Osteoblast (primary cell): ENCODE results near the gene GLIPR1L1. TPM values are rescaled to one million over a fixed set of nuclear protein-coding genes. Genes with fewer than 3 reads are reported as not detected.

ENCODE experiments used
- DNase-seq: peaks from one replicate; pipeline ENCODE4 v3.0.0; 2011; ENCODE audit warnings: low spot score, mixed read lengths; ENCODE audit not compliant: insufficient read length; ENCODE audit errors: missing footprints
- H2AFZ ChIP-seq: 2 replicates; pipeline ENCODE4 v1.6.0; 2011; ENCODE audit warnings: mild to moderate bottlenecking, low read length
- H3K27ac ChIP-seq: 2 replicates; pipeline ENCODE4 v1.5.1; 2011; ENCODE audit warnings: mild to moderate bottlenecking, low read depth, low read length, moderate library complexity
- H3K27me3 ChIP-seq: 2 replicates; pipeline ENCODE4 v1.6.0; 2012; ENCODE audit warnings: mild to moderate bottlenecking, control low read depth, inconsistent platforms, low read length, moderate library complexity; ENCODE audit not compliant: insufficient read depth
- H3K36me3 ChIP-seq: 2 replicates; pipeline ENCODE4 v1.5.1; 2011; ENCODE audit warnings: mild to moderate bottlenecking, low read length, control low read depth, moderate library complexity; ENCODE audit not compliant: insufficient read depth
- H3K4me1 ChIP-seq: 2 replicates; pipeline ENCODE4 v1.5.1; 2011; ENCODE audit warnings: mild to moderate bottlenecking, low read length, control low read depth, moderate library complexity; ENCODE audit not compliant: insufficient read depth
- H3K4me2 ChIP-seq: 2 replicates; pipeline ENCODE4 v1.6.0; 2011; ENCODE audit warnings: mild to moderate bottlenecking, low read length; ENCODE audit not compliant: insufficient read depth
- H3K4me3 ChIP-seq: fragments of 200-600 bp; sonication (generic); 3 replicates; pipeline ENCODE4 v1.5.1; 2012; ENCODE audit warnings: mild to moderate bottlenecking, low read length, inconsistent platforms; ENCODE audit not compliant: insufficient read depth
- H3K79me2 ChIP-seq: 2 replicates; pipeline ENCODE4 v1.6.0; 2012; ENCODE audit warnings: mild to moderate bottlenecking, low read length, control low read depth, inconsistent platforms; ENCODE audit not compliant: insufficient read depth
- H3K9me3 ChIP-seq: 2 replicates; pipeline ENCODE4 v1.5.1; 2011; ENCODE audit warnings: low read depth, low read length, control low read depth
- H4K20me1 ChIP-seq: 2 replicates; pipeline ENCODE4 v1.6.0; 2012; ENCODE audit warnings: mild to moderate bottlenecking, low read length, control low read depth; ENCODE audit not compliant: insufficient read depth
- CTCF ChIP-seq: IDR thresholded peaks from 2 replicates; pipeline ENCODE4 v1.5.1; 2011; ENCODE audit warnings: mild to moderate bottlenecking, low read depth, low read length, moderate library complexity; ENCODE audit errors: extremely low read depth
- total RNA-seq: library from RNA; depleted of rRNA; stranded (reverse); fragments of >200 nt; gene quantifications from 2 replicates; pipeline ENCODE4 v1.2.3, GENCODE V29; 2012

The GLIPR1L1 gene
- total RNA-seq, 1 donor: not detected

GRCh38 chr12:75294336-75294735 is 40.1 kb upstream of the GLIPR1L1 start:
- DNase-seq: no peak
- Histone ChIP-seq H3K27ac (no peak overlapping the region), H3K36me3 (no peaks in the 10 kb centered on the region), H3K79me2 (no peaks in the 10 kb centered on the region), H3K9me3 (no peaks in the 10 kb centered on the region), H3K4me2 (no peak overlapping the region), H2AFZ (peak overlapping the region; percentile 39), H3K27me3 (no peaks in the 10 kb centered on the region), H3K4me1 (no peaks in the 10 kb centered on the region), H4K20me1 (no peaks in the 10 kb centered on the region), H3K4me3 (no peak overlapping the region)
- TF ChIP-seq CTCF: no peak

- Histone ChIP-seq H3K4me2 (no peak overlapping the region), H3K9me3 (no peaks in the 10 kb centered on the region), H3K4me1 (no peaks in the 10 kb centered on the region), H3K36me3 (no peaks in the 10 kb centered on the region), H2AFZ (no peak overlapping the region), H3K27ac (no peak overlapping the region), H3K79me2 (no peaks in the 10 kb centered on the region), H3K27me3 (no peaks in the 10 kb centered on the region), H4K20me1 (no peaks in the 10 kb centered on the region), H3K4me3 (no peak overlapping the region)
- DNase-seq: no peak
- TF ChIP-seq CTCF: no peak
Measured at GRCh38 chr12:75294797-75295196, 39.7 kb upstream of the GLIPR1L1 start.

GRCh38 chr12:75302225-75302624 is 32.2 kb upstream of the GLIPR1L1 start:
- TF ChIP-seq CTCF: no peak
- Histone ChIP-seq H3K9me3 (no peaks in the 10 kb centered on the region), H3K4me3 (no peak overlapping the region), H4K20me1 (no peaks in the 10 kb centered on the region), H3K79me2 (no peaks in the 10 kb centered on the region), H3K27ac (no peak overlapping the region), H3K36me3 (no peaks in the 10 kb centered on the region), H3K4me2 (no peak overlapping the region), H2AFZ (no peak overlapping the region), H3K4me1 (no peaks in the 10 kb centered on the region), H3K27me3 (no peaks in the 10 kb centered on the region)
- DNase-seq: no peak

- no peaks in the 10 kb centered on the region for H3K4me1 ChIP-seq
- no peak overlapping the region for H2AFZ ChIP-seq
- H3K27me3 ChIP-seq: no peaks in the 10 kb centered on the region
- no peak for TF ChIP-seq CTCF
- H3K79me2 ChIP-seq: no peaks in the 10 kb centered on the region
- no peak for DNase-seq
- no peak overlapping the region for H3K4me3 ChIP-seq
- H4K20me1 ChIP-seq: no peaks in the 10 kb centered on the region
- H3K9me3 ChIP-seq: no peaks in the 10 kb centered on the region
- H3K36me3 ChIP-seq: no peaks in the 10 kb centered on the region
- H3K4me2 ChIP-seq: no peak overlapping the region
- H3K27ac ChIP-seq: no peak overlapping the region
Measured at GRCh38 chr12:75302781-75303180, 31.7 kb upstream of the GLIPR1L1 start.
